CD4-positive, alpha-beta T cell (primary cell): ENCODE measurements around the gene MRPL52. TPM values are rescaled to one million over a fixed set of nuclear protein-coding genes. Genes with fewer than 3 reads are reported as not detected.

Experiments
- ATAC-seq: fragments of 200-7000 bp; cut with Tn5 transposase; one replicate; pipeline ENCODE4 v1.10.0; 2022; ENCODE audit warnings: mild to moderate bottlenecking; ENCODE audit not compliant: poor library complexity
- CTCF ChIA-PET: fragments of 350-600 bp; sonication (Branson Sonifier 250); formaldehyde crosslinking; loops from one replicate; lab custom pipeline; 2021; ENCODE audit warnings: antibody characterized with exemption, inconsistent platforms; lab: Charles Lee
- POLR2A ChIA-PET: fragments of 350-600 bp; sonication (Branson Sonifier 250); formaldehyde crosslinking; loops from one replicate; lab custom pipeline; 2021; ENCODE audit warnings: antibody characterized with exemption, inconsistent platforms; lab: Charles Lee
- DNase-seq, 14 experiments: peaks; one replicate each; pipeline ENCODE4 v3.0.0-alpha.2; 2013 to 2020; ENCODE audit warnings: mixed read lengths in 2 of 14
- H3K27ac ChIP-seq, 2 donors: one replicate each; pipeline versions ENCODE4 v1.5.1 to v1.7.0; 2013; ENCODE audit warnings: low read length in 2 of 2, low read depth in 1 of 2, mild to moderate bottlenecking in 1 of 2
- H3K27me3 ChIP-seq, 2 experiments: 1 replicate in 1 of 2; 2 replicates in 1 of 2; pipeline versions ENCODE4 v1.6.1 to v1.7.0; 2013; ENCODE audit warnings: low read length in 2 of 2, control low read depth in 1 of 2, mild to moderate bottlenecking in 1 of 2, moderate library complexity in 1 of 2; ENCODE audit not compliant: insufficient read depth in 2 of 2, control insufficient read depth in 1 of 2
- H3K36me3 ChIP-seq: one replicate; pipeline ENCODE4 v1.6.1; 2013; ENCODE audit warnings: low read length, control low read depth; ENCODE audit not compliant: insufficient read depth
- H3K4me1 ChIP-seq: one replicate; pipeline ENCODE4 v1.6.1; 2013; ENCODE audit warnings: low read length, control low read depth; ENCODE audit not compliant: insufficient read depth
- H3K4me3 ChIP-seq: one replicate; pipeline ENCODE4 v1.5.1; 2013; ENCODE audit warnings: mild to moderate bottlenecking, low read length, moderate library complexity
- H3K9me3 ChIP-seq, 2 experiments: 1 replicate in 1 of 2; 2 replicates in 1 of 2; pipeline versions ENCODE4 v1.6.1 to v1.7.0; 2013; ENCODE audit warnings: low read length in 2 of 2, mild to moderate bottlenecking in 2 of 2, control low read depth in 1 of 2, moderate library complexity in 1 of 2; ENCODE audit not compliant: control insufficient read depth in 1 of 2, insufficient read depth in 1 of 2
- H3K27ac Mint-ChIP-seq: one replicate; pipeline ENCODE4 v1.8.0; 2020; ENCODE audit warnings: mixed read lengths
- H3K27me3 Mint-ChIP-seq: one replicate; pipeline ENCODE4 v1.8.0; 2021; ENCODE audit warnings: mixed read lengths
- H3K36me3 Mint-ChIP-seq: one replicate; pipeline ENCODE4 v1.8.0; 2021; ENCODE audit warnings: low read depth, mixed read lengths
- H3K4me1 Mint-ChIP-seq: one replicate; pipeline ENCODE4 v1.8.0; 2021; ENCODE audit warnings: low read depth, mixed read lengths
- H3K4me3 Mint-ChIP-seq: one replicate; pipeline ENCODE4 v1.8.0; 2020; ENCODE audit warnings: mild to moderate bottlenecking, mixed read lengths
- H3K9me3 Mint-ChIP-seq: one replicate; pipeline ENCODE4 v1.8.0; 2020; ENCODE audit warnings: mixed read lengths
- intact Hi-C, 2 experiments: fragments of 100-400 bp; cut with DNase I in 1 of 2; cut with micrococcal nuclease in 1 of 2; formaldehyde crosslinking; loops; one replicate each; pipeline versions ENCODE4 v1.15.1 to v1.9.0; 2023 to 2025; cut with DNase I, micrococcal nuclease
- total RNA-seq, 174 experiments: library from RNA in 2 of 174; stranded (reverse) in 2 of 174; gene quantifications; one replicate each; pipeline ENCODE4 v1.2.3 and lab custom pipeline; 2021 to 2026
- TF ChIP-seq, protein P1 (sequence below): fragments of 200-600 bp; IDR thresholded peaks from one replicate; pipeline ENCODE4 v1.8.0; 2022; ENCODE audit warnings: antibody characterized with exemption, mild to moderate bottlenecking

MRPL52 gene
- total RNA-seq, 2 experiments from 2014 or later: 27.6 to 29.4 TPM

DNA sequence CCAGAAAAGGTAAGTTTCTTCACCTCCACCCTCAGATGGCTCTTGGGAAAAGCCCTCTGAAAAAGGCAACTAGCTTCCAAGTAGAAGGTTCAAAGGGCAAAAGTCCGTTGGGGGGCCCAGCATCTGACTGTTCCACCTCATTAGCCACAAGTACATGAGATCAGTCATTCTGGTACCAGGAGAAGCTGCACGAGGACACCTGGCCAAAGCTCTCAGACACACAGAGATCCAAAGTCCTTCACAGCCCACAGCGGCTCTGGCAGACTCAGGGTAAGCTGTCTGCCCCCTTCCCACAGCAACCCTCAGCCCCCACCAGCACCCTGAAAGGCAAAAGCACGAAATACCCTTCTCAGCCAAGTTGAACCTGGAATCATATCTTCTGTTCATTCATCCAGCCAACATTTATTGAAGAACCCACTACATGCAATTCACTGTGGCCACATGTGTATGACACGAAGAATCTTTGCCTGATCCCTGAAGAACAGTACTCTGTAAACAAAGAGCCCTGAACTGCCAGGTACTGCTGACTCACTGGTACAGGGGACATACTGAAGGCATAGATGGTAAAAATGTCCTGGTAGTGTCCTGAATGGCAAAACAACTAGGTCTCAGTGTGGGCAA lies 33.5 kb upstream of the MRPL52 start:
- TF ChIP-seq, protein P1, sequence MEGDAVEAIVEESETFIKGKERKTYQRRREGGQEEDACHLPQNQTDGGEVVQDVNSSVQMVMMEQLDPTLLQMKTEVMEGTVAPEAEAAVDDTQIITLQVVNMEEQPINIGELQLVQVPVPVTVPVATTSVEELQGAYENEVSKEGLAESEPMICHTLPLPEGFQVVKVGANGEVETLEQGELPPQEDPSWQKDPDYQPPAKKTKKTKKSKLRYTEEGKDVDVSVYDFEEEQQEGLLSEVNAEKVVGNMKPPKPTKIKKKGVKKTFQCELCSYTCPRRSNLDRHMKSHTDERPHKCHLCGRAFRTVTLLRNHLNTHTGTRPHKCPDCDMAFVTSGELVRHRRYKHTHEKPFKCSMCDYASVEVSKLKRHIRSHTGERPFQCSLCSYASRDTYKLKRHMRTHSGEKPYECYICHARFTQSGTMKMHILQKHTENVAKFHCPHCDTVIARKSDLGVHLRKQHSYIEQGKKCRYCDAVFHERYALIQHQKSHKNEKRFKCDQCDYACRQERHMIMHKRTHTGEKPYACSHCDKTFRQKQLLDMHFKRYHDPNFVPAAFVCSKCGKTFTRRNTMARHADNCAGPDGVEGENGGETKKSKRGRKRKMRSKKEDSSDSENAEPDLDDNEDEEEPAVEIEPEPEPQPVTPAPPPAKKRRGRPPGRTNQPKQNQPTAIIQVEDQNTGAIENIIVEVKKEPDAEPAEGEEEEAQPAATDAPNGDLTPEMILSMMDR: no peak
- ATAC-seq (no peak), DNase-seq (no peak)
- Histone ChIP-seq H3K27ac (no peak overlapping the region), H3K36me3 (no peaks in the 10 kb centered on the region), H3K4me3 (no peak overlapping the region), H3K4me1 (no peaks in the 10 kb centered on the region), H3K27me3 (peaks cover 0 to 4% of the 10 kb centered on the region in 2 experiments), H3K9me3 (no peaks in the 10 kb centered on the region)
- intact Hi-C loops: no loop called here
- Mint-ChIP-seq H3K4me1 (no peaks in the 10 kb centered on the region), H3K27ac (no peak overlapping the region), H3K9me3 (no peaks in the 10 kb centered on the region), H3K36me3 (no peaks in the 10 kb centered on the region), H3K27me3 (peaks cover 31% of the 10 kb centered on the region), H3K4me3 (no peak overlapping the region)
- POLR2A ChIA-PET: no interaction called here
- CTCF ChIA-PET: no interaction called here

DNA sequence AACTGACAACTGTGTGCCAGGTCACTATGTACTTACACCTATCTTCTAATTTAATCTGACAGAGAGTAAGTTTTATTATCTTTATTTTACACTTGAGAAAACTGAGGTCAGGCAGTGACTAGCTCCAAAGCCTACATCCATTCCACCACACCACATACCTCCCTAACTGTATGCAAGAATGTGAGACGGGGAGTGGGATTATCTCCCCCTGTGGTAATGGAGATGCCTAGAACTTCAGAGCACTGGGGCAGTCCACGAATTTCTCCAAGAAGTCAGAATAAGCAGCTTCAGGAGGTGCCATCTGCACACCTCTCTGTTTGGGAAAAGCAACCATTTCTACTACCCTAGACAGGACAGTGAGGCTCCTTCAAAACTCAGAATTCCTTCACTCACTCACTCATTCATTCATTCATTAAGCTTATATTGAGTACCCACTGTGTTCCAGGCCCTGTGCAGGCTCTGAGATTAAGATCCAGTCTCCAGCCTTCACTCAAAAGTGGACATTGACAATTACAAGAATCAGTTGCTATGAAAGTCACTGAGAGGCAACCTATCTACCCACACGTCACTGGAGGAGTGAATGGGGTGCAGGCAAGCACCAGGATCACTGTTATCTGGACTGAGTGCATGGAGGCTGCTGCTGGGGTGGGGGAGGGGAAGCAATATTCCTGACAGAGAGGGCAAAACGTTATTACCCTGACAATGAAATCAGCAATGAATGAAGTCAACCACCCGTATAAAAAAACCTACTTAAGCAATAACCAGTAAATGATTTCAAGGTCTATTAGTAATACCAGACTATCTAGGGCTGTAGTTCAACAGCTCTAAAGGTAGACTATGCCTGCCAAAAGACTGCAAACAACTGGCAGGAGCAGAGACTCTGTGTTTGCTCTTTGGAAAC lies 32.4 kb upstream of the MRPL52 start:
- H3K27ac Mint-ChIP-seq: no peak overlapping the region
- intact Hi-C loops: no loop called here
- TF ChIP-seq, protein P1: no peak
- H3K27me3 Mint-ChIP-seq: peaks cover 33% of the 10 kb centered on the region
- DNase-seq: no peak
- no peaks in the 10 kb centered on the region for H3K9me3 ChIP-seq
- H3K27me3 ChIP-seq: peaks cover 0 to 5% of the 10 kb centered on the region in 2 experiments
- no peaks in the 10 kb centered on the region for H3K36me3 ChIP-seq
- no peaks in the 10 kb centered on the region for H3K9me3 Mint-ChIP-seq
- no peak overlapping the region for H3K27ac ChIP-seq
- POLR2A ChIA-PET: no interaction called here
- H3K4me3 ChIP-seq: no peak overlapping the region
- ATAC-seq: no peak
- CTCF ChIA-PET: no interaction called here
- no peaks in the 10 kb centered on the region for H3K36me3 Mint-ChIP-seq
- no peaks in the 10 kb centered on the region for H3K4me1 ChIP-seq
- no peak overlapping the region for H3K4me3 Mint-ChIP-seq
- H3K4me1 Mint-ChIP-seq: no peaks in the 10 kb centered on the region

DNA sequence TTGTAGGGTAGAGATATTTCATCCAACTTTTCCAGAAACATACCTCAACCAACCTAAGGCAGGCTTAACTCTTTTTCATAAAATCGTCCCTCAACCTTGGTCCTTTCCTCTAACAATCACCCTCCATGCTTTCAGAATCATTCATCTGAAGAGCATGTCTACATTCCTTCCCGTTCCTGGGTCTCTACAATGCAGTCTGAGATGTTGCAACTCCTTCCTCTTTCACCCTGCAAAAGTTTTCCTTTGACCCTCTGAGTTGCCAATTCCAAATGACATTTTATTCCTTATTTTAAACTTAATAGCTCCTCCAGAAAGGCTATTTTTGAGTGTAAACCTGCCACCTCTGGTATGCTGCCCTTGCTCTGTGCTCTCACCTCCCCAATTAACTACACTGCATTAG lies 31.2 kb upstream of the MRPL52 start:
- H3K36me3 Mint-ChIP-seq: no peaks in the 10 kb centered on the region
- no peak overlapping the region for H3K27ac Mint-ChIP-seq
- ChIA-PET CTCF (no interaction called here), POLR2A (no interaction called here)
- no peaks in the 10 kb centered on the region for H3K9me3 ChIP-seq
- H3K9me3 Mint-ChIP-seq: no peaks in the 10 kb centered on the region
- no peak for ATAC-seq
- no peak overlapping the region for H3K4me3 ChIP-seq
- no peak for DNase-seq
- TF ChIP-seq, protein P1: no peak
- peaks cover 0 to 5% of the 10 kb centered on the region in 2 experiments for H3K27me3 ChIP-seq
- H3K4me1 ChIP-seq: no peaks in the 10 kb centered on the region
- H3K27ac ChIP-seq: no peak overlapping the region
- H3K4me1 Mint-ChIP-seq: no peaks in the 10 kb centered on the region
- peaks cover 40% of the 10 kb centered on the region for H3K27me3 Mint-ChIP-seq
- no peak overlapping the region for H3K4me3 Mint-ChIP-seq
- intact Hi-C loops: no loop called here
- H3K36me3 ChIP-seq: no peaks in the 10 kb centered on the region
